A673 (cell line): ENCODE data around the gene RAPGEF2.

ENCODE experiments used
- EZH2 ChIP-seq: fragments of 200-600 bp; sonication (generic); IDR thresholded peaks from 2 replicates; pipeline ENCODE4 v1.6.1; 2017; ENCODE audit warnings: borderline replicate concordance, low read depth, mild to moderate bottlenecking, mixed read lengths, antibody characterized with exemption, low read length; ENCODE audit not compliant: poor library complexity, severe bottlenecking
- TF ChIP-seq, protein P1 (sequence below): fragments of 300-800, 200-600 bp; sonication (generic); conservative IDR thresholded peaks from 2 replicates; pipeline ENCODE4 v1.5.1; 2017; ENCODE audit warnings: low read depth, mild to moderate bottlenecking, antibody characterized with exemption, low read length, moderate library complexity, mixed read lengths

DNA sequence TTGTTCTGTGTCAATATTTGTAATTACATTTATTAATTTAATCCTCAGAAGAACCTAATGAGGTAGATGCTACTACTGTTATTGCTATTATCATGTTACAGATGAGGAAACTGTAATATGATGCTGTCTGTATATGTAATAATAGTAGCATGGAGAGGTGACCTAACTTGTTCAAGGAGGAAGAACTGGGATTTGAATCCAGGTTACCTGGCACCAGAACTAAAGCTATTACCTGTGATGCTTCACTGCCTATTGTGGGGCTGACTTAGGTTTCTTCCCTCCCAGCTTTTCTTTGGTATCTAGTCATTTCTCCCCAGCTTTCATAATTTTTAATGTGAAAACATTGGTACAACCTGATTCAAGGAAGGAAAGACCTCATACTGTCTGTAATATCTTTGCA, 43.6 kb downstream of the RAPGEF2 start:
- TF ChIP-seq, protein P1, sequence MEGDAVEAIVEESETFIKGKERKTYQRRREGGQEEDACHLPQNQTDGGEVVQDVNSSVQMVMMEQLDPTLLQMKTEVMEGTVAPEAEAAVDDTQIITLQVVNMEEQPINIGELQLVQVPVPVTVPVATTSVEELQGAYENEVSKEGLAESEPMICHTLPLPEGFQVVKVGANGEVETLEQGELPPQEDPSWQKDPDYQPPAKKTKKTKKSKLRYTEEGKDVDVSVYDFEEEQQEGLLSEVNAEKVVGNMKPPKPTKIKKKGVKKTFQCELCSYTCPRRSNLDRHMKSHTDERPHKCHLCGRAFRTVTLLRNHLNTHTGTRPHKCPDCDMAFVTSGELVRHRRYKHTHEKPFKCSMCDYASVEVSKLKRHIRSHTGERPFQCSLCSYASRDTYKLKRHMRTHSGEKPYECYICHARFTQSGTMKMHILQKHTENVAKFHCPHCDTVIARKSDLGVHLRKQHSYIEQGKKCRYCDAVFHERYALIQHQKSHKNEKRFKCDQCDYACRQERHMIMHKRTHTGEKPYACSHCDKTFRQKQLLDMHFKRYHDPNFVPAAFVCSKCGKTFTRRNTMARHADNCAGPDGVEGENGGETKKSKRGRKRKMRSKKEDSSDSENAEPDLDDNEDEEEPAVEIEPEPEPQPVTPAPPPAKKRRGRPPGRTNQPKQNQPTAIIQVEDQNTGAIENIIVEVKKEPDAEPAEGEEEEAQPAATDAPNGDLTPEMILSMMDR = no peak
- TF ChIP-seq EZH2 = no peak
